ENCODE results near the gene ANKS3. TPM values are rescaled to one million over a fixed set of nuclear protein-coding genes. Genes with fewer than 3 reads are reported as not detected.

The ANKS3 gene
- total and polyA plus RNA-seq, 10 of the 15 experiments (the other 5 are each of a cell fraction or from before 2014, with no cell fraction given) = 0.29 to 14.2 (median 8.5) TPM

GRCh38 chr16:4687416-4687815 lies 46.7 kb downstream of the ANKS3 start:
- no peaks in the 10 kb centered on the region for H3K9me3 ChIP-seq (replicated peaks; ENCODE audit: control insufficient read depth, insufficient read depth, low read length)
- H3K9ac ChIP-seq (ENCODE audit: control insufficient read depth, insufficient read depth, low read length) = no peak overlapping the region
- FAIRE-seq (no peak), DNase-seq (ENCODE audit: low read depth, low spot score) (no peak), ATAC-seq (no peak)
- H3K27me3 ChIP-seq (replicated peaks in 1 of 2; ENCODE audit: control insufficient read depth in 2 of 2, insufficient read depth in 2 of 2, low read length in 1 of 2) = no peaks in the 10 kb centered on the region
- H4K20me1 ChIP-seq (ENCODE audit: control insufficient read depth, insufficient read depth) = no peaks in the 10 kb centered on the region
- in situ Hi-C loops (cut with MboI) = no loop called here
- no peak overlapping the region for H3K4me2 ChIP-seq (ENCODE audit: control insufficient read depth, insufficient read depth)
- H3K79me2 ChIP-seq (ENCODE audit: control insufficient read depth, insufficient read depth, low read length) = no peaks in the 10 kb centered on the region
- no peak overlapping the region for H3K27ac ChIP-seq (ENCODE audit: control insufficient read depth, insufficient read depth)
- ChIA-PET CTCF (no interaction called here), RAD21 (ENCODE audit: unreplicated experiment) (no interaction called here), POLR2A (no interaction called here), SMC1A (ENCODE audit: uncharacterized antibody, unreplicated experiment) (no interaction called here)
- 77% methylated on average over 8 of the region's 8 CpGs for WGBS (ENCODE audit: insufficient coverage, insufficient replicate concordance, low lambda C conversion rate, missing lambda C conversion rate)
- no peak overlapping the region for H3K4me3 ChIP-seq
- peaks cover under 1% of the 10 kb centered on the region for H3K4me1 ChIP-seq (ENCODE audit: control insufficient read depth, insufficient read depth, low read length)
- BruUV-seq (replicated peaks) = no TSS peak
- H2AFZ ChIP-seq (ENCODE audit: control insufficient read depth, low read depth, low read length) = no peak overlapping the region
- TF ChIP-seq CEBPB (IDR thresholded peaks at IDR 0.05; ENCODE audit: borderline replicate concordance in 1 of 2, low read depth in 2 of 2, low read length in 2 of 2) (no peak), PKNOX1 (IDR thresholded peaks at IDR 0.05) (no peak), EZH2 (IDR thresholded peaks at IDR 0.05; ENCODE audit: borderline replicate concordance, control insufficient read depth, low read depth, low read length) (no peak), BCL3 (IDR thresholded peaks at IDR 0.05; ENCODE audit: borderline replicate concordance, insufficient read depth, low read depth, low read length, poor library complexity, severe bottlenecking) (no peak), NR2F1 (conservative IDR thresholded peaks at IDR 0.05) (no peak), POLR2AphosphoS5 (IDR thresholded peaks at IDR 0.05; ENCODE audit: low read length) (no peak), ZBTB33 (IDR thresholded peaks at IDR 0.05) (no peak), NFXL1 (IDR thresholded peaks at IDR 0.05; ENCODE audit: borderline replicate concordance) (no peak), SKIL (IDR thresholded peaks at IDR 0.05; ENCODE audit: low read depth, poor library complexity, severe bottlenecking) (no peak), ZBTB4 (CRISPR knock-in tag; IDR thresholded peaks at IDR 0.05) (no peak), KDM1A (IDR thresholded peaks at IDR 0.05; ENCODE audit: borderline replicate concordance) (no peak), RBBP5 (conservative IDR thresholded peaks at IDR 0.05) (no peak)
- intact Hi-C loops (cut with micrococcal nuclease; ENCODE audit: unreplicated experiment) = no loop called here
- H3K36me3 ChIP-seq (ENCODE audit: control insufficient read depth in 2 of 2, insufficient read depth in 2 of 2, low read length in 1 of 2) = peaks cover 0 to 22% of the 10 kb centered on the region in 2 experiments; a peak in 3 of 4 replicates
